GM18507 (cell line): ENCODE data around the gene ARHGAP40.
"Not testable (repeated sequence)": the region's sequence is repeated elsewhere in the genome, so short reads cannot be mapped to it uniquely, and the experiment has no call there.

Experiments used
- DNase-seq: peaks from one replicate; pipeline ENCODE4 v3.0.0; 2011; ENCODE audit warnings: low read depth; ENCODE audit not compliant: insufficient read length; ENCODE audit errors: extremely low spot score
- FAIRE-seq: peaks from 2 replicates; lab custom pipeline; 2011; peaks lifted over from hg19 to GRCh38; lab: Jason Lieb, UNC

The ARHGAP40 gene

DNA sequence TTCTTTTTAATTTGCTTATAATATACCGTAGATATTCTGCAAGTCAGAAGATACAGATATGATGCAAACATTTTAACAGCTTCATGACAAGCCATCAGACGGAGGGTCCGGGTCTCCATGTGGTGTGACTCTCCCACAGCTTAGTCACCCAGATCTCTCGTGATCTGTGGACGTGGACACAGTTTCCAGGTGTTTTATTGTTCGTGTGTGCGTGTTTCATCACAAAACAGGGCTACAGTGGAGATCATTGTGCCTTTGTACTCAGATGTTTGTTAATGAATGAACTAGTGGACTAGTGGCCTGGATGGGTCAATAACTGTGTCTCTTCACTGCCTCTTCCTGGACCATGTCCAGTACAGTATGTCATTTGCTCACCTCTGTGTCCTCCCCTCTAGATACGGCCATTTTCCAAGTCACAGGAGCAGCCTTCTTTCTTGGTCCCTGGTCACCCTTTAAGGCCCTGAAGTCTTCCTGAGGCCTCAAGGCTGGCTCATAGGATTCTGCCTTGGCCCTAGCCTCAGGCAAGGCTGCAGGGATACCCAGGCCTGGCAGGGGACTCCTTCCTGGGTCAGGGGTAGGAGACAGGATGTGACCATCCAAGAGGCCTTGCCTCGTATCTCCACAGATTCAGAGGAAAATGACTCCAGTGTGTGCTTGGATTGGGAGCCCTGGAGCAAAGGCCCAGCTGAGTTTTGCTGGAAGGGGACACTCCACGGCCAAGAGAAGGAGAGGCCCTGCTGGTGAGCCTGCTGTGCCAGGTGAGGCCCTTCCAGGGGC is 16.0 kb upstream of the ARHGAP40 start:
- FAIRE-seq (no peak), DNase-seq (no peak)

GRCh38 chr20:38586181-38586525 is 15.5 kb upstream of the ARHGAP40 start:
- FAIRE-seq: no peak
- no peak for DNase-seq

GRCh38 chr20:38588303-38588702 is 13.3 kb upstream of the ARHGAP40 start:
- DNase-seq: no peak
- no peak for FAIRE-seq

DNA sequence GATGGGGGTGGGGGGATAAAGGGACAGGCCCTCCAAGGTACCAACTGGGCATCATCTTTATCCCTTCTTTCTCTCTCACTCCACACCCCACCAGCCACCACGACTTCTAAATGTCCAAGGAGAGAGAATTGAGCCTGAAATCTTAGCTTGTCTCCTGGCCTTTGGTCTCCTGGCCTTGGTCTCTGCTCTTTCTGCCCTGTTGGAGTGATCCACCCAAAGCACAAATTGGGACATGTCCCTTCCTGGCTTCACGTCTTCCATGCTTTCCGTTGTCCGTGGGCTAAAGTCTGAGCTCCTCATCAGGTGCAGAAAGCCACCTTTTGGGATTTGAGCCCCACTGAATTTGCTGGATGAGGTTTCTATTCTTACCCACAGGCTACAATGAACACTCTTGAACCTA is 12.3 kb upstream of the ARHGAP40 start:
- FAIRE-seq: no peak
- DNase-seq: no peak

GRCh38 chr20:38589967-38590675 is 11.5 kb upstream of the ARHGAP40 start:
- no peak for FAIRE-seq

DNA sequence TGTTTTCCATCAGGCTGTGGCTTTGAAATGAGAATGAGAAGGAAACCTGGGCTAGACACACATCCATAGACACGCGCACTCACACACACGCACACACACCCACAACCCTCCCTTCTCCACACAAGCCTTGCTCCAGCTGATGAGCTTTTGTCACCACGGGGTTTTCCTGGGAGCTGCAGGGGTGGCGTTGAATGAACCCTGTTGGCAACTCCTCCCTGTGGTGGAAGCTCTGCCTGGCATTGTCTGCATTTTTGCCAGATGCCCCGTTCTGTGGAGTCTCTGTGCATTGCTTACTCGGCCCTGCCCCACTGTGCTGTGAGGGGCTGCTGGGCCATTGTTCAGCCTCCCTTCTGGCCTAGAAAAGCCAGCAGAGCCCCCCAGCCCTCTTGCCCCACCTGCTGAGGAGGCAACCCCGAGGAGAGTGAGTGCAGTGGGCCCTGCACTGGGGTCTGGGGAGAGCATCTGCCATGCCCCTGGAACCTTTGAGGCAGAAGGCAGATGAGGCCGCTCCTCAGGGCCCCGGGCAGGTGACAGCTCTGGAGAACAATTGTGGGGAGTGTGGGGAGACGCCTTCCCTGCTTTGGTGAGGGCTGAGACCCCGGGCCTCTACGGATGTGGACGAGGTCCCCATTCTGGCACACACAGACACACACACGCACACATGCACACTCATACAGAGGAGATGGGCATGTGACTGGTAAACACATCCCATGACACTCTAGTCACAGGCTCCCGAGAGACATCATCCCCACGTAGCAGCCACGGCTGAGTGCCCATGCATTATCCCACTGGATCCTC is 10.7 kb upstream of the ARHGAP40 start:
- FAIRE-seq (no peak), DNase-seq (no peak)

More at GRCh38 chr20:38589967-38590675, 11.5 kb upstream of the ARHGAP40 start:
- no peak for DNase-seq

DNA sequence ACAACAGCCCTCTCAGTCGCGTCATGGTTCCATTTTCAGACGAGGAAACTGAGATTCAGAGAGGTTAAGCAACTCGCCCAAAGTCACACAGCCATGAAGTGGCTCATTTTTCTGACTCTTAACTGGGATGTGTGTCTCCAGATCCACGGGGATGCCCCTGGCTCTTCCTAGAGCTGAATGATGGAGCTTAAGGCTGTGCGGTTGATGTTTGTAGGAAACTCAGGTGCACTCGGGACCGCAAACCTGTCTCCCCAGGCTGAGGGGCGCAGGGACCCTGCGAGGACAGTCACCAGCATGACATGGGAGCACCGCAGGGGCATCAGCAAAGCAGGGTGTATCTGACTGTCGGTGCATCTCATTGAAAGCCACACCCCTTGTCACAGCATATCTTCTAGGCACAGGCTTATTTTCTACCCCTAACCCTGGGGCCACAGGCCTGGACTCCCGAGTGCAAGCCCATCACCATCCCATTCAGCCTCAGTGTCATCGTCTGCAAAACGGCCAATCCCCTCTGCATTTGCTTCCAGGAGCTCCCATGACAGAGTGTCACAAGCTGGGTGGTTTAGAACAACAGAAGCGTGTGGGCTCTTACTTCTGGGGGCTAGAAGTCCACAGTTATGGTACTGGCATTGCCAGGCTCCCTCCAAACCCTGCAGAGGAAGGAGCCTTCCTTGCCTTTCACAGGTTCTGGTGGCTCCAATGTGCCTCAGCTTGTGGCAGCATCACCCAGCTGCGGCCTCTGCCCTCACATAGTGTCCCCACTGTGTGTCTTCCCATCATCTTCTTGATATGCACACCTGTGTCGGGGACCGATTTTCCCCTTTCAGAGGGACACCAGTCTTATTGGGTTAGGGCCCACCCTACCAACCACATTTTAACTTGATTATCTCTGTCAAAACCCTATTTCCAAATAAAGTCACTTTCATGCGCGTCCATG is 9.9 kb upstream of the ARHGAP40 start:
- no peak for DNase-seq
- FAIRE-seq: no peak

DNA sequence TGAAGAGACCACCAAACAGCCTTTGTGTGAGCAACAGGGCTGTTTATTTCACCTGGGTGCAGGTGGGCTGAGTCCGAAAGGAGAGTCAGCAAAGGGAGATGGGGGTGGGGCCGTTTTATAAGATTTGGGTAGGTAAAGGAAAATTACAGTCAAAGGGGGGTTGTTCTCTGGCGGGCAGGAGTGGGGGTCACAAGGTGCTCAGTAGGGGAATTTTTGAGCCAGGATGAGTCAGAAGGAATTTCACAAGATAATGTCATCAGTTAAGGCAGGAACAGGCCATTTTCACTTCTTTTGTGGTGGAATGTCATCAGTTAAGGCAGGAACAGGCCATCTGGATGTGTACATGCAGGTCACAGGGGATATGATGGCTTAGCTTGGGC is 9.2 kb upstream of the ARHGAP40 start:
- FAIRE-seq, DNase-seq: not testable (repeated sequence)

GRCh38 chr20:38594281-38594680 is 7.3 kb upstream of the ARHGAP40 start:
- DNase-seq, FAIRE-seq: not testable (repeated sequence)

DNA sequence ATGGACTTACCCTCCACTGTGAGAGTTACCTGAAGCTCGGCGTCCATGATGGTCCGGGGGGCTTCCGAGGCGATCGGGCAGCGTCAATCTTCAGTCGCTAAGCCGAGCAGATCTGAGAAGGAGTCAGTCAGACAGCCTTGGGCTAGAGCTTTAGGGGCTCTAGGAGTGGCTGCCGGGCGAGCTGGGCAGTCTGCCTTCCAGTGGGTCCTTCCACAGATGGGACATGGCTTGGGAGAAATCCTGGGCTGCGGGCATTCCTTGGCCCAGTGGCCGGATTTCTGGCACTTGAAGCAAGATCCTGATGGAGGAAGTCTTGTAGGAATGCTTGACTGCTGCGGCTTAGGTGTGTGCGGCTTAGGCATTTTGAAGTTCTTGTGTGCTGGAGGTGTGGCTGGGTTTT is 5.7 kb upstream of the ARHGAP40 start:
- DNase-seq: not testable (repeated sequence)

GRCh38 chr20:38599410-38599882 is 2.2 kb upstream of the ARHGAP40 start:
- FAIRE-seq: no peak
- no peak for DNase-seq

More for the DNA sequence above, 5.7 kb upstream of the ARHGAP40 start:
- not testable (repeated sequence) for FAIRE-seq

DNA sequence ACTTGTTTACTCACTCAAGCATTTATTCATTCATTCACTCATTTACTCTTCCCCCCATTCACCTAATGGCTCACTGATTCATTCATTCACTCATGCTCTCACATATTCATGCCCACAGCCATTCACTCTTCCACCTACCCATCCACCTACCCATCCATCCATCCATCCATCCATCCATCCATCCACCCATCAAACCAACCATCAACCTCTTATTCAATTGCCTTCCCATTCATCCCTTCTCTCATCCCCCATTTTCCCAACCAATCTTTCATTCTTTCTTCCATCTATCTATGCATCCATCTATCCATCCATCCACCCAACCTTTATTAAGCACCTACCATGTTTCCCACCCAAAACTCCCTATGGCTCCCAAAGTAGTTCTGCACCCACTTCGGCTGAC is 1.6 kb upstream of the ARHGAP40 start:
- no peak for FAIRE-seq
- DNase-seq: no peak

DNA sequence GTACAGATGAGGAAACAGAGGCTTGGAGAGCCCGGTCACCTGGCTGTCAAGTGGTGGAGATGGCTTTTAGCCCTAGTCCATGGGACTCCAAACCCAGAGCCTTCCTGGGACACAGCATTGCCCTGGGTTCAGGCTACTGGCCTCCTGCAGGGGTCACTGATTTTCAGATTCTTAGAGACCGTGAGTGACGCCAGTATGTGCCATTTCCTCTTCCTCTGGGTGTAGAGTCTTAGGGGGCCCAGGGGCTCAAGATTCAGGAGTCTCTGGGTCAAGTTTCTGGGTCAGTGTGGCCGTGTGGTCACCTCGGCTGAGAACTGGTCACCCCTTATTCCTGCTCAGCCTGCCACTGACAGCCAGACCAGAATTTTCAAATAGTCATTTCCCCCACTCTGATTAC is 574 bp downstream of the ARHGAP40 start:
- FAIRE-seq: no peak
- no peak for DNase-seq

DNA sequence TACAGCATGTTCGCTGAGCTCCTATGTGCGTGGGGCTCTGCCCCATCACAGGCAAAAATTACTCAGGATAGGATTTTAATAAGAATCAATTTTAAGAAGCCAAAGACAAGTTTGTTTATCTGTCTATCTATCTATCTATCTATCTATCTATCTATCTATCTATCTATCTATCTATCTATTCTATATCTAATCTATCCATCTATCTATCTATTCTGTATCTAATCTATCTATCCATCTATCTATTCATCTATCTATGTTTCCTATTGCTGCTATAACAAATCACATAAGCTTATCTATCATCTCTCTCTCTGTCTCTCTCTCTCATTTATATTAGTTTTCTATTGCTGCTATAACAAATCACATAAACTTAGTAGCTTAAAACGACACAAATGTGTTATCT is 1.7 kb downstream of the ARHGAP40 start:
- DNase-seq (no peak), FAIRE-seq (no peak)

DNA sequence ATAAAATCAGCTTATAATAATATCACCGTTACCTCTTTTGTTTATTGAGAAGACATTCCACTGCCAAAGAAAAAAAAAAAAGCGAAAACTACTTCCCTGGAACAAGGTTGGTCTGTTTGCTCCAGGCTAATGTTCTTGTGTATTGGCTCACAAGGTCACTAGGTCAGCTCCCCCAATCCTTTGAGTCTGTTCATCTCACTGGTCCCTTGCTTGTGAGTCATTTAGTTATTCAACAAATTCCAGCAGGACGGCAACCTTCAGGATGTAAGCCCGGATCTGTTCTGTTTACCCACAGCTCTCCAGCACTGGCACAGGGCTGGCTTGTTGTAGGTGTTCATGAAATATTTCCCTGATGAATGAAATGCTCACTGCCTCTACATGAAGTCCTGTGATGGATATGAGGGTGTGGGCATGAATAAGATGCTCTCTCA is 3.3 kb downstream of the ARHGAP40 start:
- no peak for FAIRE-seq

GRCh38 chr20:38607351-38607750 is 5.7 kb downstream of the ARHGAP40 start:
- FAIRE-seq (no peak), DNase-seq (no peak)

More for the DNA sequence above, 3.3 kb downstream of the ARHGAP40 start:
- DNase-seq: no peak

DNA sequence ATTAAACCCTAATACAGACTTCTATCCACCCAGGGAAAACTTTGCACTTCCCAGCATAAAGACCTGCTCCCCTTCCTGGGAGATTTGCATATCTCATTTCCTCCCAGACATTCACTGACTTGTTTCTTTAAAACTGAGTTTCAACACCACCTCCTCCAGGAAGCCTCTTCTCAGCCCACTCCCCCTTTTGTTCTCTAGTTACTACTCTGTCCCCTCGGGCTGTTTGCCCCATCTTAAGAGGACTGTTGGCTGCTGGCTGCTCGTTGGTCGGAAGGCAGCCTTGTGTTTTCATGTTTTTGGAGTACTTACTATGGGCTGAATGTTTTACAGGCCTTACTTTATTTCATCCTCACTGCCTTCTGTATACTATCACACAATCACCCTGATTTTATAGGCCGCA is 6.6 kb downstream of the ARHGAP40 start:
- DNase-seq (no peak), FAIRE-seq (no peak)

- FAIRE-seq (no peak), DNase-seq (no peak)
These were observed 8.2 kb downstream of the ARHGAP40 start for GRCh38 chr20:38609815-38610214.

GRCh38 chr20:38610521-38610920 is 8.9 kb downstream of the ARHGAP40 start:
- FAIRE-seq (no peak), DNase-seq (no peak)
